GM10248 (cell line): ENCODE measurements around the gene AIFM1.

Source experiments
- CTCF ChIA-PET: fragments of 300-600 bp; sonication (Branson Sonifier 250); formaldehyde crosslinking; extraction: SDS; loops from one replicate; lab custom pipeline; 2021; ENCODE audit warnings: antibody characterized with exemption; lab: Yijun Ruan, JAX
- POLR2A ChIA-PET: fragments of 350-650 bp; sonication (Branson Sonifier 250); formaldehyde crosslinking; extraction: SDS; loops from one replicate; lab custom pipeline; 2020; ENCODE audit warnings: antibody characterized with exemption; lab: Yijun Ruan, JAX
- DNase-seq: peaks from one replicate; pipeline ENCODE4 v3.0.0; 2012; ENCODE audit errors: extremely low spot score
- CTCF ChIP-seq: IDR thresholded peaks from 2 replicates; pipeline ENCODE4 v1.5.1; 2012; ENCODE audit warnings: mild to moderate bottlenecking, low read depth; ENCODE audit errors: extremely low read depth, missing control alignments, control extremely low read depth

The AIFM1 gene

GRCh38 chrX:130110379-130111219 lies 55.0 kb downstream of the AIFM1 start, which contains the start of gene ELF4:
ELF4 (minus strand) TSS chrX:130110497; CDS start chrX:130081330, 29,167 bp downstream.
- DNase-seq: peak; percentile 74
- ChIA-PET CTCF (interaction anchor here (0.7 to 3.9 kb wide), 4 partner anchors 24 to 30 kb away, joined by 3 to 21 read pairs (median 3); no protein-coding TSS in a partner anchor), POLR2A (no interaction called here)
- TF ChIP-seq CTCF: peak; percentile 14

DNA sequence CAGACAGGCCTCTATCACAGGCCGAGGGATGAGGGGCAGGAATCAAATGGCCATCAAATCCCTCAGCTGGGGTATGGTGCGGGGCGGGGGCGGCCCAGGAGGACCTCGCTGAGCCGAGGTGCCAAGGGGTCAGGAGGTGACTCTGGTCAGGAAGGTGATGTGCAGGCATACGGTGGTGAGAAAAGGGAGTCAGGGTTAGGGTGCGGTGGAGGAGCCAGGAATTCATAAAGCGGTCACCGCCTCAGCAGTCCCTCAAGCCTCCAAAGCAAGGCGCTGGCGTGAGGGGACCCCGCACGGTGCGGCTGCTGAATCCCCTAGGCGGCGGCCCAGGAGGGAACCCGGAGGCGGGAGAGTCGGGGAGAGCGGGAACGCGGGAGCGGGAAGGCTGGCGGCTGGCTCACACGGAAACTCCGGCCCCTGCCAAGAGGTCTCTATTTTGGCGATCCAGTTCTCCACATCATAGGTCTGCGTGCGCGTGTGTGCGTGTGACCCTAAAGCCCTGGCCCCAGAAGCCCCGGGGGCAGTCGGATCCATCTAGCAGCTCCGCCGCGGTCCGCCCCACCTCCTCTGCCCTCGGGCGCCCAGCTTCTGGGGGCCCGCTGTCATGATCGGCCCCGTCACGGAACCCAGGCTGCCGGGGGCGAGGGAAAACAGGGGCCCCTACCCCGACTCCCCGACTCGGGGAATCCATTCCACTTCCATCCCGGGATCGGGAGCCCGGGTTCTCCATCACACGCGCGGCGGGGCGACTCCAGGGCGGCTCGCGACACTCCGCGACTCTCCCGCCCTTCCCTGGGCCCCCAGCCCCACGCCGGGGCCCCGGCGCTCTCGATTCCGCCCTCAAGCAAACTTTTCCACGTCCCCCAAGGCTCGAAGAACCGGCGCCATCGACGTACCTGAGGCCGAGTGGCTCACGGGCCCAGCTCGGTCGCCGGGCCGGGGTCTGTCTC lies 55.9 kb downstream of the AIFM1 start:
- no peak for TF ChIP-seq CTCF
- ChIA-PET POLR2A (interaction anchor here (1.1 kb wide), 1 partner anchor 24 kb away, joined by 4 read pairs; no protein-coding TSS in a partner anchor), CTCF (interaction anchor here (0.7 to 3.9 kb wide), 5 partner anchors 10 to 30 kb away, joined by 3 to 21 read pairs (median 5); no protein-coding TSS in a partner anchor)
- no peak for DNase-seq

GRCh38 chrX:130108647-130109428 lies 56.8 kb downstream of the AIFM1 start:
- POLR2A ChIA-PET: interaction anchor here (1.1 kb wide), 1 partner anchor 24 kb away, joined by 4 read pairs; no protein-coding TSS in a partner anchor
- peak; percentile 69 for DNase-seq
- TF ChIP-seq CTCF: no peak
- CTCF ChIA-PET: interaction anchor here (1.0 to 3.9 kb wide), 5 partner anchors 10 to 29 kb away, joined by 3 to 21 read pairs (median 5); no protein-coding TSS in a partner anchor

- no peak for TF ChIP-seq CTCF
- POLR2A ChIA-PET: no interaction called here
- CTCF ChIA-PET: interaction anchor here (1.1 to 1.6 kb wide), 3 partner anchors 11 to 24 kb away, joined by 3 to 4 read pairs (median 3); no protein-coding TSS in a partner anchor
- no peak for DNase-seq
Measured at GRCh38 chrX:130106071-130106470, 59.6 kb downstream of the AIFM1 start.

DNA sequence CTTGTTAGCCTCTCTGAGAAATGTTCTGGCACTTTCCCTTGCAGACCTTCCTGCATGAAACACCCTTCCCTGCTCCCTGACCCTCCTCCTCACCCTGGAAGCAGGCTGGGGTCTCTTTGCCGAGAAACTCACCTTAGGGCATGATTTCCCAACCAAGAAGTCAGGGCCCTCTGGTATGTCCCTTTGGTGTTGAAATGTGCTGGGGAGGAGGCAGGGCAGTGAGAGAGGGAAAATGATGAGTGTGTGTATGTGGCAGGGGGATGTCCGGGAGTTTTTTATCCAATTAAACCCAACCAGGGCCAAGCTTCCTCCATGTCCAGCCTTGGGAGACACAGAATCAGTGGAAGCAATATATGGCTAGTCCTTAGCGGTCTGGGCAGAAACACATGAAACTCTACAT lies 60.4 kb downstream of the AIFM1 start:
- TF ChIP-seq CTCF: no peak
- POLR2A ChIA-PET: no interaction called here
- DNase-seq: no peak
- CTCF ChIA-PET: interaction anchor here (0.9 to 1.9 kb wide), 5 partner anchors 10 to 180 kb away, joined by 3 to 5 read pairs (median 4); no protein-coding TSS in a partner anchor
